SH-SY5Y (cell line): ENCODE measurements around the gene ZNF710.

ENCODE experiments used
- GATA2 ChIP-seq: IDR thresholded peaks from 2 replicates; pipeline ENCODE4 v1.6.1; 2011; ENCODE audit warnings: mild to moderate bottlenecking, low read depth, low read length
- GATA3 ChIP-seq: IDR thresholded peaks from 2 replicates; pipeline ENCODE4 v1.6.1; 2011; ENCODE audit warnings: low read depth, mild to moderate bottlenecking, low read length, moderate library complexity

ZNF710 gene

DNA sequence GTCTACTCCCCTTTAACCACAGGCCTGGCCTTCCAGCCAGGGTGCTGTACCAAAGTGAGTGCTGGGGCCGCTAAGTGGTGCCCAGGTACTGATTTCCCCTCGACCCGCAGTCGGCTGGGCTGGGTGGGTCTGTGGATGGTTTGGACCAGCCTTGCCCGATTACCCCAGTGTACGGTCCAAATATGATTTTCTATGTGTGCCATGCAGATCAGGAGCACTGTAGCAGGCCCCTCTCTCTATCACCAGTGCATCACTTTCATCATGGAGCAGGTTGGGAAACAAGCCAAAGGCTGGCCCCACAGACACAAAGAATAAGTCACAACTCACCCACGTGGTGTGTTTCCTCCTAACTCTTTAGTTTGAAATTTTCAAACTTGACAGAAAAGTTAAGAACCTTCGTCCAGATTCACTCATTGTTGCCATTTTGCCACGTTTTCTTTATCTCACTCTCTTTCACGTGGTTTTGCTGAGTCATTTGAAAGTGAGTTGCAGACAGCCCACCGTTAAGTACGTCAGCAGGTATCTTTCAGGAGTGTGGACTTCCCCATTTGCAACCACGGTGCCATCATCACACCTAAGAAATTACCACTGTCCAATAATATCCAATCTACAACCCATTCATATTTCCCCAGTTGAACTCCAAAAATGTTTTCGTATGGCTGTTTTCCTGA, 37.0 kb downstream of the ZNF710 start:
- TF ChIP-seq GATA3 (no peak), GATA2 (no peak)

DNA sequence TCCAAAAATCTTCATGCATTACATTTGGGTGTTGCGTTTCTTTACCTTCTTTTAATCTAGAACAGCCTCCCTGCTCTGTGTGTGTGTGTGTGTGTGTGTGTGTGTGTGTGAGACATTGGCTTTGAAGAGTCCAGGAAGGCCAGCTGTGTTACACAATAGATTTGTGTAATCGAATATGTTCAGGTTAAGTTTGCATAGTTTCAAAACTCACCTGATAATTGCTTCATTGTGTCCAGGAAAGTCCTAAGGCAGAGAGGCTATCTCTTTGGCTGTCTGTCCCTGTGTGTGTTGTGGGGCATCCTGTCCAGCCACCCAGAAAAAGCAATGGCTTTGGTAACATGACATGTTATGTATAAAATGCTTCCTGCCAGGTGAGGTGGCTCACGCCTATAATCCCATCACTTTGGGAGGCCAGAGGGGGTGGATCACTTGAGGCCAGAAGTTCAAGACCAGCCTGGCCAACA, 37.5 kb downstream of the ZNF710 start:
- TF ChIP-seq GATA3 (no peak), GATA2 (no peak)

DNA sequence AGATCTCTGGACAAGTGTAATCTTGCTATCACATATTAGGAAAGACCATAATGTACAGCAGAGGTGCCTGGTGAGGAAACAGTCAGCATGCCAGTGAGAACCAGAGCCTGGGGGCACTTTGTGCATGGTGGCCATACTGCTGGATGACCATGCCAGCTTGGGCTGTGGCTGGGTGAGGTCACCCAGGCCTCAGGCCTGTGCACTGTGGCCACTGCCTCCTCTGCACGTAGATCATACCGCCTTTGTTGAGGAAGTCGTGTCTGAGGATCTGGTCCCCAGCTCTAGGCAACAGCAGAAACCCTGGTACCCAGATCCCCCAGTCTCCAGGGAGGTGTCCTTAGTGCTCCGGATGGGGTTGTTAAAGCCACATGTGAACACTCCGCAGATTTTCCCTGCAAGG, 38.9 kb downstream of the ZNF710 start:
- TF ChIP-seq GATA3 (no peak), GATA2 (no peak)

DNA sequence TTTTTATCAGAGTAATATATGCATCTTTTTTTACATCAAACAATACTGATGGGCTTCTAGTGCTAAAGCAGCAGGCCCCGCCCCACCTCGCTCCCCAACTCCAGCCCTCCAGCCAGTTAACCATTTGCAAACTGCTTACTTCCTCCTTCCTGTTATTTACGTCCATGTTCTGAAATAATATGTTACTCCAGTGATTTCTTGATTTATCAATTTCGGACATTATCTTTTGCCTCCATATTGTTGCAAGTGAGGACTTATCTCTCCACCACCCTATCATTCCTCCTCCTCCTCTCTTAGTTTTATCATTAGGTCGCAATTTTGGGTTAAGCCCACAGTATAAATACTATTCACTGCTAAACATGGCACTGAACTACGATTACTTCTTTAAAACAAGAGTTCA, 39.5 kb downstream of the ZNF710 start:
- TF ChIP-seq GATA3, result no peak
- no peak for TF ChIP-seq GATA2

DNA sequence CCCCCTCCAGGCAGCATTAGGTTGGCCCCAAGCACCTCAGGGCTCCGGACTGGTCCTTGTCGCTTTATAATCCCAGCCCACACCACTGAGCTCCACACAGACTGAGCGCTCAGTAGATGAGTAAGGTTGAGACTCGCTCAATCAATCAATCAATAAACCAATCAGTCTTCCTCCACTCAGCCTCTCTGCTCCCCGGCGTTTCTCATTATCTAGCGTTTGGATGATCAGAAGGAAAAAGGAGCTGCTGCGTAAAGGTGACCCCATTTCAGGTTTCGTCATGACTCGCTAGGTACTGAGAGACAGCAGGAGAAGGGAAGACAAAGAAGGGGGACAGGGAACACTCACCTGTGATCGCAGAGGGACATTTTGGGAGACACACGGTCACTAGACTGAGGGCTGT, 41.2 kb downstream of the ZNF710 start:
- no peak for TF ChIP-seq GATA3
- TF ChIP-seq GATA2, result no peak

DNA sequence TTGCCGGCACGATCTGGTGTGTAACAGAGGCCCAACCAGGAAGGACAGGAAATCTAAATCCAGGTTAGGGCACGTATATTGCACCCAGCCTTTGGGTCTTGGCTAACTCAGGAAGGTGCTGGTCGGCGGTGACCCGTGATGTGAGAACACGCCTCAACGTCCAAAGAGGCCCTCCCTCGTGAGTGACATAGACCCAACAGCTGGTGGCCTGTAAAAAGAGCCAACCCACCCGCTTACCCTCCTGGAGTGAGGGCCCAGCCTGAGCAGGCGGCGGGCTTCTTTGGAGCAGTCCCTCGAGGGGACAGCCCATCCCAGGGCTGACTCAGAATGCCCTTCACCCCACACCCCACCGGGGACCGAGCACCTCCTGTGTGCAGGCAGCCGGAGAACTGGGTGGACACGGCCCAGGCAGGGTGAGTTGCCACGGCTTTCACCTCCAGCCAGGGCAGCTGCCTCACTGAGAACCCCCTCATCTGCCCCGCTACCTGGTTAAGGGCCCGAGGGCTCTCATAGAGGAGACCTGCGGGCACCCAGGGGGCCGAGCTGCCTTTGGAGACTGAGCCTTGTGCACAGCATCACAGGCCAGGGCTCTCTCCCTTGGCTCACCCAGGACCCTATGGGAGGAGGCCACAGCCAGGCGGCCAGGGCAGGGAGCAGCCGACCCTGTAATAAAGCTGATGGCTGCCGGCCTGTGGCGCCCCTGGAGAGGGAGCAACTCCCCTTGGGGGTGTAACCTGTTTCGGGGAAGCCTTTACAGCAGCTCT, 41.8 kb downstream of the ZNF710 start:
- TF ChIP-seq GATA3 (no peak), GATA2 (no peak)

DNA sequence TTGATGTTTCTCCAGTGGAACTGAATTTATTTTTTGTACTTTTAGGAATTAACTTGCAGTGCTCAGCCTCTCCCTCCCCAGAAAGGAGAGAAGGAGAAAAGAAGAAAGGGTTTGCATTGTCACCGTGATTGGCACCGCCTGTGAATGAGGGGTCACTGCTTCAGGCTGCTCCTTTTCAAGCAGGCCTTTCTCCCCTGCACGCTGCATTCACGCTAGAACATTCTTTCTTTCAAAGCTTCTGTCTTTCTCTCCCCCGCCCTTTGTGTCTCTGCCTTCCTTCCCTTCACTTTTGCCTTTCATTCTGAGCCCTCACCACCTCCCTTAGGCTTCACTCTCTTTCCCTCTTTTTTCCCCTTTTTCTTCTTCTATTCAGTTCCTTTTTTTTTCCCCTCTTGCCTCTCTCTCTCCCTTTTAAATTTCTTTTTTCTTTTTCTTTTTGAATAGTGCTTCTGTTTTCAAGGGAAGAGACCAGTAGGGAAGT, 42.4 kb downstream of the ZNF710 start:
- TF ChIP-seq GATA3, result no peak
- no peak for TF ChIP-seq GATA2

DNA sequence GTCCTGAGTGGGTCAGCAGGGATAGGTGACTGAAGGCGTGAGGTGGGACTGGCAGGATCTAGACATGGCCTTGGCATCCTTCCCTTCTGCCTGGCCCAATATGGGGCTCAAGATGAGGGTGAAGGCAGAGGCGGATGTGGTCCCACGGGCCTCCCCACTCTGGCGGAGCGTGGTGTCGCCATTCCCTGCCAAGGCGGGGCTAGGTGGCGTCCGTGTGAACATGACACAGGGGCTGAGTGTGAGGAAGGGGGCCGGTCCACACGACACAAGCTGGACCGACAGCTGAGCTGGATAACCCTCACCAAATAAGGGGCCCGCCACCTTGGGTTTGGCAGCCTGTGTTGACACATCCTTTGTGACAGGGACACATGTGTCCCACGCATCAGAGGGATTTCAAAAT, 43.1 kb downstream of the ZNF710 start:
- TF ChIP-seq GATA2 (no peak), GATA3 (no peak)

DNA sequence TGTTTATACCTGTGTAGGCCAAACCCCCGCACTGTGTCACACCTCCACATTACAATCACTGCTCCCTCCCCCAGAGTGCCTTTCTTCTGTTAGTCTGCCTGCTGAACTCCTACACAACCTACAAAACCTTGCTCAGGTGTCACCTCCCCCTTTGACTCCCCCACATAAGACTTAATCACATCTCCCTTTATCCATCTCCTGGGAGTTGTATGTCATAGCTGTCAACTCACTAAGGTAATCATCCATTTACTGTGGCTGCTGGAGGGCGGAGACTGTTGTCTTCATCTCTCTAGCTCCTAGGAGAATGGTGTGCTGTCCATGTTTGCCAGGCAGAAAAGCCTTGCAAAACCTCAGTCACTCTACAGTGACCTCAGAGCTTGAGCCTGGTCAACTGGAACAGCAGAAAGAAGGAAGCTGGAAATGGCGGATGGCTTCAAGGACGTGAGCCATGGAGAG, 43.8 kb downstream of the ZNF710 start:
- TF ChIP-seq GATA2, result no peak
- no peak for TF ChIP-seq GATA3

DNA sequence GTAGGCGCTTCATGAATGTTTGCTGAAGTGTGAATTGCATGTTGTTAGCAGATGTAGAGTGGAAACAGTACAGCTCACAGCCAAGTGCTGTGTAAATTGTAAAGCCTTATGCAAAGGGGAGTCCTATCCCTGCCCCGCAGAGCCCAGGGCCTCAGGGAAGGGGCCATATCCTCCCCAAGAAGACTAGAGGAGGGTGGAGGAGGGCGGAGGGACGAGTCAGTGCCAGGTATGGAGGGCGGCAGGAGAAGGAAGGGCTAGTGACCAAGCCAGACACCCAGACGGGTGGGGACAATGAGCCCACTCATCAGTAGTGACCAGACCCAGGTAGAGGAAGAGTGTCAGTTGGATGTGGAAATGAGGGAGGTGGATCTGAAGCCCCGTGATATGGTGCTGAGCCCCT, 45.2 kb downstream of the ZNF710 start:
- TF ChIP-seq GATA2, result no peak
- no peak for TF ChIP-seq GATA3

DNA sequence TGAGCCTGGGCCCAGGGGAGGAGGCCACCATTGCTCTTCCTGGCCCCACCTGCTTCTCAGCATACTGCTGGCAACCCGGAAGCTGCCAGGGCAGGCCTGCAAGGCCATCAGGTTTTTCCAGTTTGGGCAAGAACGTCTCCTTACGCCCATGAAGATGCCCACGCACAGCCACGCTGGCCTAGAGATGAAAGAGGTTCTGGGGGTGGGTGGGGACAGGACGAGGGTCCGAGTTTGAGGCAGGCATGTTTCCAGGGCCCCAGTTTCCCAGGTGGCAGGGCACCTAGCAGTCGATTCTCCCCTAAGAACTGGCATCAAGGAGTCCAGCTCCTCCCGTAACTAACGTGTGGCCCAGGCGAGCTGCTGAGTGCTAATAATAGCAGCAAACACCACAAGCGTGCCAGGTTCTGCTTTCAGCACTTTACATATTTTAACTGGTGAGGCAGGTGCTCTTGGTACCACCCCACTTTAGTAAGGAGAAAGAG, 45.8 kb downstream of the ZNF710 start:
- no peak for TF ChIP-seq GATA2
- no peak for TF ChIP-seq GATA3

DNA sequence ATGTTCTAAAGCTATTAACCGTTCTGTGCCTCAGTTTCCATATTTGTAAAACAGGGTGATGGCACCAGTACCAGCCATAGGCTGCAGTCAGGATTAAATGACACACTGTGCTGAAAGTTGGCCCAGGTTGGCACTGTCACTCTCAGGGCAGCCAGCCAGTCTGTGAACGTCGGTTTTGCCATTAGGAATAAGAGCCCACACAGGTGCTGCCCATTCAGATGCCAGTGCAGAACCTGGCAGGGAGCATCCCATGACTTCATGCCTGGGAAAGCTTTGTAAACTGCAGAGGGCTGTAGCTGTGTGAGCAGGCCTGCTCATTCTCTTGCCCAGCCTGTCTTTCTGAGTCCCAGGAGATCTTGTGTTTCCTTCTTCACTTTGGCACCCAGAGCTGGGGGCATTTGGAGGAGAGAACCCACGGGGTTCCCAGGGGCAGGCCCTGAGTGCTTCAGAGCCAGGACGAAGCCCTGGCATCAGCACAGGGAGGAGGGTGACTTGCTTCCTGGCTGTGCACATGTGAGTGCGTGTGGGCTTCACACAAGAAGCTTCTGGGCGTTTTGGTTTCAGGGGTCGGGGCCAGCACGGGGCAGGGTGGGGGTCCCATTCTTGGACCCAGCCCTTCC, 46.9 kb downstream of the ZNF710 start:
- TF ChIP-seq GATA2, result no peak
- TF ChIP-seq GATA3, result no peak

DNA sequence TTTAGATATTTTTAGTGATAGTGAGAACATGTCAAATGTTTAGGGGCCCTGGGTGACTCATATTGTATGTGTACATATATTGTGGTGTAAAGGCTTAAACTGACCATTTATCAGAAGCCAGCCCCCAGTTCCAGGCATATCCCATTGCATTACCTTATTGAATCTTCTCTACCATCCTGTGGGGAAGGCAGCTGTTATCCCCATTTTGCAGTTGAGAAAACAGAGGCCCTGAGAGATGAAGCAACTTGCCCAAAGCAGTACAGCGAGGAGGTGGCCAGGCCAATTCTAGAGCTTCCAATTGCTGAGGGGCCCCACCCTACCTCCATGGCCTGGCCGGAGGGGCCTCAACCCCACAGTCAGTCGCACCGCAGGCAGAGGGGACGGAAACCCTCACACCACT, 47.9 kb downstream of the ZNF710 start:
- no peak for TF ChIP-seq GATA3
- TF ChIP-seq GATA2, result no peak
